ENCODE measurements around the gene RPGRIP1L. TPM values are rescaled to one million over a fixed set of nuclear protein-coding genes. Genes with fewer than 3 reads are reported as not detected.

RPGRIP1L gene
- polyA plus RNA-seq, 1 donor (not counting 4 experiments of a cell fraction or from before 2014, with no cell fraction given), result 11.6 TPM

DNA sequence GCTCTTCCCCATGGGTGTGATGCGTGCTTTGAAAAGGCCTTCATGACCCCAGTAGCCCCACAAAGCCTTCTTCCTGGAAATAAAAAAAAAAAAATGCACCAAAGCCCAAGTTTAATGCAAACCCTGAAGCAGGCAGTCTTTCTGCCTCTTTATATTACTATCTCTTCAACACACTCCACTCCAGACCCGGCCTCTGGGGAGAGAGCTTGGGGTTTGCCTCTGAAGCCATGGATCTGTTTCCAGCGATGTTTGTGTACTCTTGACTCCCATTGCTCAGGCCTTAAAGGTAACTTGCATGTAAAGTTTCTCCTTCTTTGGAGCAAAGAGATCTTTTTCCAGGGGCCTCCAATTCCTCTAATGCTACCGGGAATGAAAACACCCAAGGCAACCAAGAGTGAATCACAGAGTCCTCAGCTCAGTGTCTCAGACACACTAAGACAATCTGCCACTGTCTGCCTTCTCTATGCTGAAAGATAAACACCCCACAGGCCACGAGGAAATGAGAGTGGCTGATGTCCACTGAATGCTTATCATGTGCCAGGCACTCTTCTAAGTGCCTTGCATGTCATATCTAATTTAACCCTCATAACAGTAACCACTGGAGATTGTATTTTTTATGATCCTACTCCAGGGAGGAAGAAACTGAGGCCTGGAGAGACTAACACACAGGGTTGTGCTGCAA lies 144.2 kb downstream of the RPGRIP1L start:
- no peaks in the 10 kb centered on the region for H3K9me3 ChIP-seq (ENCODE audit: control insufficient read depth, low read depth, low read length)
- no peaks in the 10 kb centered on the region for H3K27me3 ChIP-seq (ENCODE audit: control insufficient read depth, extremely low read depth, insufficient read depth, low read length)
- H3K36me3 ChIP-seq (ENCODE audit: control insufficient read depth in 2 of 2, extremely low read depth in 1 of 2, insufficient read depth in 2 of 2, low read length in 2 of 2), result no peaks in the 10 kb centered on the region
- no peaks in the 10 kb centered on the region for H3K9me1 ChIP-seq (ENCODE audit: control insufficient read depth, extremely low read depth, insufficient read depth, low read length)
- H3K4me1 ChIP-seq (ENCODE audit: control insufficient read depth, extremely low read depth, insufficient read depth, low read length), result no peaks in the 10 kb centered on the region
- H3K4me2 ChIP-seq (ENCODE audit: control insufficient read depth, extremely low read depth, insufficient read depth, low read depth, low read length), result no peak overlapping the region
- no peaks in the 10 kb centered on the region for H4K20me1 ChIP-seq (ENCODE audit: control insufficient read depth, extremely low read depth, insufficient read depth, low read length)
- FAIRE-seq (no peak), DNase-seq (ENCODE audit: low read depth, low spot score) (no peak)
- H2AFZ ChIP-seq (ENCODE audit: control insufficient read depth, low read length), result no peak overlapping the region
- dilution Hi-C loops (cut with MboI; ENCODE audit: extremely low pct_ligation_motif_present, low sequenced_read_pairs), result no loop called here
- TF ChIP-seq EZH2 (IDR thresholded peaks at IDR 0.05; ENCODE audit: low read length) (no peak), CTCF (optimal IDR thresholded peaks at IDR 0.05 in 1 of 3, IDR thresholded peaks at IDR 0.05 in 1 of 3, conservative IDR thresholded peaks at IDR 0.05 in 1 of 3; ENCODE audit: extremely low read depth in 1 of 3, insufficient read depth in 2 of 3, low read length in 3 of 3) (no peak)
- H3K79me2 ChIP-seq (ENCODE audit: control insufficient read depth, insufficient read depth, low read length), result no peaks in the 10 kb centered on the region
- no peak overlapping the region for H3K27ac ChIP-seq (ENCODE audit: control insufficient read depth, insufficient read depth, low read length)
- H3K9ac ChIP-seq (ENCODE audit: control insufficient read depth, extremely low read depth, insufficient read depth, low read length), result no peak overlapping the region
- H3K4me3 ChIP-seq (ENCODE audit: control insufficient read depth in 2 of 3, extremely low read depth in 1 of 3, insufficient read depth in 2 of 3, low read depth in 1 of 3, low read length in 3 of 3), result no peak overlapping the region

DNA sequence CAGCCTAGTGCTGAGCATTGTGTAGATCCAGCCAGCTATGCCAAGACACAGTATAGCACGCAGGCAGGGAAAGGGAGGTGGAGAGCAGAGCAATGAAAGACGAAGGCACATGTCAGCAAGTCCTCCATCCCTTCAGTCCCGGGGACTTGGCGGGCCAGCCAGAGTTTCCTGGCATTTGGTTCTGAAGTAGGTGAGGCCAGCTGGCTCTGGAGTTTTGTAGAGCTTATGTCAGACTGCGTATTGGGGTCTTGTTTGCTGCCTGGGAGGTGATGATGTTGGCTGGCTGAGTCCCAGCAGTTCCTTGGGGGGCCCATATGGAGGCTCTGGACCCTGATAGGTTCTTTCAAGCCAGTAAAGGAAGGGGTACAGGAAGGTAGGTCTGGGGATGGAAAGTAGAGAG lies 144.9 kb downstream of the RPGRIP1L start:
- Histone ChIP-seq H3K27ac (ENCODE audit: control insufficient read depth, insufficient read depth, low read length) (no peak overlapping the region), H3K4me1 (ENCODE audit: control insufficient read depth, extremely low read depth, insufficient read depth, low read length) (no peaks in the 10 kb centered on the region), H3K9ac (ENCODE audit: control insufficient read depth, extremely low read depth, insufficient read depth, low read length) (no peak overlapping the region), H3K9me1 (ENCODE audit: control insufficient read depth, extremely low read depth, insufficient read depth, low read length) (no peaks in the 10 kb centered on the region), H2AFZ (ENCODE audit: control insufficient read depth, low read length) (no peak overlapping the region), H3K9me3 (ENCODE audit: control insufficient read depth, low read depth, low read length) (no peaks in the 10 kb centered on the region), H3K36me3 (ENCODE audit: control insufficient read depth in 2 of 2, extremely low read depth in 1 of 2, insufficient read depth in 2 of 2, low read length in 2 of 2) (no peaks in the 10 kb centered on the region), H3K27me3 (ENCODE audit: control insufficient read depth, extremely low read depth, insufficient read depth, low read length) (no peaks in the 10 kb centered on the region), H3K4me3 (ENCODE audit: control insufficient read depth in 2 of 3, extremely low read depth in 1 of 3, insufficient read depth in 2 of 3, low read depth in 1 of 3, low read length in 3 of 3) (no peak overlapping the region), H4K20me1 (ENCODE audit: control insufficient read depth, extremely low read depth, insufficient read depth, low read length) (no peaks in the 10 kb centered on the region), H3K79me2 (ENCODE audit: control insufficient read depth, insufficient read depth, low read length) (no peaks in the 10 kb centered on the region), H3K4me2 (ENCODE audit: control insufficient read depth, extremely low read depth, insufficient read depth, low read depth, low read length) (no peak overlapping the region)
- FAIRE-seq (no peak), DNase-seq (ENCODE audit: low read depth, low spot score) (no peak)
- dilution Hi-C loops (cut with MboI; ENCODE audit: extremely low pct_ligation_motif_present, low sequenced_read_pairs), result no loop called here
- TF ChIP-seq EZH2 (IDR thresholded peaks at IDR 0.05; ENCODE audit: low read length) (no peak), CTCF (optimal IDR thresholded peaks at IDR 0.05 in 1 of 3, IDR thresholded peaks at IDR 0.05 in 1 of 3, conservative IDR thresholded peaks at IDR 0.05 in 1 of 3; ENCODE audit: extremely low read depth in 1 of 3, insufficient read depth in 2 of 3, low read length in 3 of 3) (no peak)

All from keratinocyte (primary cell).